Fibroblast of lung (primary cell): ENCODE data around the gene LRIF1. TPM values are rescaled to one million over a fixed set of nuclear protein-coding genes. Genes with fewer than 3 reads are reported as not detected.
"Not testable (repeated sequence)": the region's sequence is repeated elsewhere in the genome, so short reads cannot be mapped to it uniquely, and the experiment has no call there.

ENCODE experiments used
- DNase-seq, 2 donors: peaks; one replicate each; pipeline versions ENCODE4 v3.0.0 to v3.0.0-alpha.2; 2010; ENCODE audit warnings: low read depth in 2 of 2
- H2AFZ ChIP-seq: 2 replicates; pipeline ENCODE4 v1.5.1; 2012; ENCODE audit warnings: low read length, control low read depth, inconsistent platforms
- H3K27ac ChIP-seq: 2 replicates; pipeline ENCODE4 v1.5.1; 2011; ENCODE audit warnings: low read length, control low read depth; ENCODE audit not compliant: insufficient read depth
- H3K27me3 ChIP-seq: 2 replicates; pipeline ENCODE4 v1.5.1; 2011; ENCODE audit warnings: mild to moderate bottlenecking, low read length; ENCODE audit not compliant: control insufficient read depth, insufficient read depth
- H3K36me3 ChIP-seq: 2 replicates; pipeline ENCODE4 v1.5.1; 2011; ENCODE audit warnings: low read length; ENCODE audit not compliant: control insufficient read depth, insufficient read depth
- H3K4me1 ChIP-seq: 2 replicates; pipeline ENCODE4 v1.5.1; 2011; ENCODE audit warnings: low read length; ENCODE audit not compliant: control insufficient read depth, insufficient read depth; ENCODE audit errors: extremely low read depth
- H3K4me2 ChIP-seq: 2 replicates; pipeline ENCODE4 v1.5.1; 2011; ENCODE audit warnings: low read length, control low read depth; ENCODE audit not compliant: insufficient read depth; ENCODE audit errors: extremely low read depth
- H3K4me3 ChIP-seq, 4 experiments: fragments of 200-600 bp in 1 of 4; sonication (generic) in 1 of 4; replicated peaks in 1 of 4; 2 replicates each; pipeline ENCODE4 v1.5.1; 2011 to 2016; ENCODE audit warnings: low read length in 4 of 4, low read depth in 3 of 4, mild to moderate bottlenecking in 3 of 4, control low read depth in 2 of 4, inconsistent platforms in 1 of 4, mixed read lengths in 1 of 4; ENCODE audit not compliant: insufficient read depth in 1 of 4; ENCODE audit errors: control extremely low read depth in 1 of 4
- H3K79me2 ChIP-seq: 2 replicates; pipeline ENCODE4 v1.5.1; 2012; ENCODE audit warnings: mild to moderate bottlenecking, low read length, inconsistent platforms; ENCODE audit not compliant: control insufficient read depth, insufficient read depth
- H3K9ac ChIP-seq: 2 replicates; pipeline ENCODE4 v1.5.1; 2011; ENCODE audit warnings: mild to moderate bottlenecking, low read length, control low read depth; ENCODE audit not compliant: insufficient read depth
- H3K9me3 ChIP-seq: 2 replicates; pipeline ENCODE4 v1.5.1; 2012; ENCODE audit warnings: low read depth, low read length; ENCODE audit not compliant: control insufficient read depth, insufficient read depth
- H4K20me1 ChIP-seq: 2 replicates; pipeline ENCODE4 v1.5.1; 2011; ENCODE audit warnings: low read length; ENCODE audit not compliant: control insufficient read depth, insufficient read depth; ENCODE audit errors: extremely low read depth
- CTCF ChIP-seq, 2 donors: IDR thresholded peaks in 1 of 2; conservative IDR thresholded peaks in 1 of 2; 1 replicate in 1 of 2; 2 replicates in 1 of 2; pipeline ENCODE4 v1.5.1; 2011 to 2012; ENCODE audit warnings: low read length in 2 of 2, control low read depth in 1 of 2, inconsistent platforms in 1 of 2, low read depth in 1 of 2, mild to moderate bottlenecking in 1 of 2
- EZH2 ChIP-seq: IDR thresholded peaks from 2 replicates; pipeline ENCODE4 v1.5.1; 2012; ENCODE audit warnings: low read length, control low read depth, mild to moderate bottlenecking; ENCODE audit errors: missing control alignments
- polyA plus RNA-seq, 2 donors: library from polyadenylated mRNA; depleted of rRNA in 1 of 2; stranded (reverse) in 1 of 2; unstranded in 1 of 2; fragments of >200 nt; gene quantifications; 2 replicates each; pipeline ENCODE4 v1.2.1, GENCODE V29; 2011 to 2012; ENCODE audit warnings: missing spikeins in 1 of 2
- total RNA-seq: library from RNA; depleted of rRNA; stranded (reverse); fragments of >200 nt; gene quantifications from 2 replicates; pipeline ENCODE4 v1.2.1, GENCODE V29; 2014

Gene LRIF1
- total and polyA plus RNA-seq, 2 donors (not counting 1 experiment from before 2014, with no cell fraction given): 11.9 to 17.2 TPM

GRCh38 chr1:110944806-110945205, 18.9 kb downstream of the LRIF1 start:
- no peak overlapping the region for H3K4me3 ChIP-seq
- peaks cover 1% of the 10 kb centered on the region for H3K36me3 ChIP-seq
- TF ChIP-seq EZH2 (no peak), CTCF (conservative IDR thresholded peaks at IDR 0.05 in 1 of 2, IDR thresholded peaks at IDR 0.05 in 1 of 2; ENCODE audit: low read depth in 1 of 2, low read length in 2 of 2) (no peak)
- no peaks in the 10 kb centered on the region for H4K20me1 ChIP-seq
- no peak overlapping the region for H3K4me2 ChIP-seq
- H2AFZ ChIP-seq: no peak overlapping the region
- no peak overlapping the region for H3K9ac ChIP-seq
- H3K9me3 ChIP-seq: no peaks in the 10 kb centered on the region
- no peak overlapping the region for H3K27ac ChIP-seq
- H3K27me3 ChIP-seq: no peaks in the 10 kb centered on the region
- H3K4me1 ChIP-seq: no peaks in the 10 kb centered on the region
- no peaks in the 10 kb centered on the region for H3K79me2 ChIP-seq
- DNase-seq: no peak

- Histone ChIP-seq H3K4me3 (no peak overlapping the region), H3K4me1 (no peaks in the 10 kb centered on the region), H3K9me3 (no peaks in the 10 kb centered on the region), H3K9ac (no peak overlapping the region), H3K27me3 (no peaks in the 10 kb centered on the region), H2AFZ (no peak overlapping the region), H3K27ac (no peak overlapping the region), H3K79me2 (no peaks in the 10 kb centered on the region), H3K4me2 (no peak overlapping the region), H3K36me3 (no peaks in the 10 kb centered on the region), H4K20me1 (no peaks in the 10 kb centered on the region)
- TF ChIP-seq EZH2: no peak
- no peak for TF ChIP-seq CTCF (conservative IDR thresholded peaks at IDR 0.05 in 1 of 2, IDR thresholded peaks at IDR 0.05 in 1 of 2; ENCODE audit: low read depth in 1 of 2, low read length in 2 of 2)
- DNase-seq: no peak
Observed at GRCh38 chr1:110936567-110936966, 27.2 kb downstream of the LRIF1 start.

GRCh38 chr1:110931097-110931496, 32.6 kb downstream of the LRIF1 start:
- H3K79me2 ChIP-seq, DNase-seq, H3K36me3 ChIP-seq, H2AFZ ChIP-seq, H3K9ac ChIP-seq, H4K20me1 ChIP-seq, H3K4me2 ChIP-seq, H3K27me3 ChIP-seq, H3K27ac ChIP-seq, H3K4me3 ChIP-seq, H3K9me3 ChIP-seq, H3K4me1 ChIP-seq: not testable (repeated sequence)

- Histone ChIP-seq H3K4me2 (no peak overlapping the region), H3K79me2 (no peaks in the 10 kb centered on the region), H3K4me1 (no peaks in the 10 kb centered on the region), H2AFZ (no peak overlapping the region), H4K20me1 (no peaks in the 10 kb centered on the region), H3K27me3 (no peaks in the 10 kb centered on the region), H3K36me3 (no peaks in the 10 kb centered on the region), H3K27ac (no peak overlapping the region), H3K4me3 (no peak overlapping the region), H3K9ac (no peak overlapping the region), H3K9me3 (no peaks in the 10 kb centered on the region)
- DNase-seq: no peak
- TF ChIP-seq CTCF (conservative IDR thresholded peaks at IDR 0.05 in 1 of 2, IDR thresholded peaks at IDR 0.05 in 1 of 2; ENCODE audit: low read depth in 1 of 2, low read length in 2 of 2) (no peak), EZH2 (no peak)
Observed at GRCh38 chr1:110928904-110929303, 34.8 kb downstream of the LRIF1 start.
